Effector memory CD4-positive, alpha-beta T cell (primary cell): Measurements from ENCODE around the gene GFRA3.
A peak's percentile ranks its signal among the peaks of the same experiment; 100 is the strongest.
"Not testable (repeated sequence)": the region's sequence is repeated elsewhere in the genome, so short reads cannot be mapped to it uniquely, and the experiment has no call there.

Experiments used
- DNase-seq, 3 donors: peaks; one replicate each; pipeline ENCODE4 v3.0.0-alpha.2; 2020
- H3K27ac ChIP-seq: 2 replicates; pipeline ENCODE4 v1.7.0; 2013; ENCODE audit warnings: mild to moderate bottlenecking, low read length, moderate library complexity; ENCODE audit not compliant: insufficient read depth, poor library complexity, severe bottlenecking
- H3K27me3 ChIP-seq: replicated peaks from 2 replicates; pipeline ENCODE4 v1.7.0; 2013; ENCODE audit warnings: mild to moderate bottlenecking, low read length; ENCODE audit not compliant: insufficient read depth, control insufficient read depth, poor library complexity, severe bottlenecking
- H3K36me3 ChIP-seq: 2 replicates; pipeline ENCODE4 v1.7.0; 2013; ENCODE audit warnings: mild to moderate bottlenecking, low read length, moderate library complexity; ENCODE audit not compliant: control insufficient read depth, insufficient read depth
- H3K4me1 ChIP-seq: 2 replicates; pipeline ENCODE4 v1.7.0; 2013; ENCODE audit warnings: low read length, mild to moderate bottlenecking; ENCODE audit not compliant: control insufficient read depth, insufficient read depth, poor library complexity, severe bottlenecking
- H3K4me3 ChIP-seq: 2 replicates; pipeline ENCODE4 v1.7.0; 2013; ENCODE audit warnings: low read length, low read depth, mild to moderate bottlenecking; ENCODE audit not compliant: insufficient read depth, poor library complexity, severe bottlenecking
- H3K9me3 ChIP-seq: 2 replicates; pipeline ENCODE4 v1.7.0; 2013; ENCODE audit warnings: mild to moderate bottlenecking, low read length, moderate library complexity; ENCODE audit not compliant: control insufficient read depth
- total RNA-seq, 3 donors: gene quantifications; one replicate each; lab custom pipeline; 2026; lab: John Stamatoyannopoulos, UW

GFRA3 gene, protein sequence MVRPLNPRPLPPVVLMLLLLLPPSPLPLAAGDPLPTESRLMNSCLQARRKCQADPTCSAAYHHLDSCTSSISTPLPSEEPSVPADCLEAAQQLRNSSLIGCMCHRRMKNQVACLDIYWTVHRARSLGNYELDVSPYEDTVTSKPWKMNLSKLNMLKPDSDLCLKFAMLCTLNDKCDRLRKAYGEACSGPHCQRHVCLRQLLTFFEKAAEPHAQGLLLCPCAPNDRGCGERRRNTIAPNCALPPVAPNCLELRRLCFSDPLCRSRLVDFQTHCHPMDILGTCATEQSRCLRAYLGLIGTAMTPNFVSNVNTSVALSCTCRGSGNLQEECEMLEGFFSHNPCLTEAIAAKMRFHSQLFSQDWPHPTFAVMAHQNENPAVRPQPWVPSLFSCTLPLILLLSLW
- 0 reads per million in 3 donors for total RNA-seq

DNA sequence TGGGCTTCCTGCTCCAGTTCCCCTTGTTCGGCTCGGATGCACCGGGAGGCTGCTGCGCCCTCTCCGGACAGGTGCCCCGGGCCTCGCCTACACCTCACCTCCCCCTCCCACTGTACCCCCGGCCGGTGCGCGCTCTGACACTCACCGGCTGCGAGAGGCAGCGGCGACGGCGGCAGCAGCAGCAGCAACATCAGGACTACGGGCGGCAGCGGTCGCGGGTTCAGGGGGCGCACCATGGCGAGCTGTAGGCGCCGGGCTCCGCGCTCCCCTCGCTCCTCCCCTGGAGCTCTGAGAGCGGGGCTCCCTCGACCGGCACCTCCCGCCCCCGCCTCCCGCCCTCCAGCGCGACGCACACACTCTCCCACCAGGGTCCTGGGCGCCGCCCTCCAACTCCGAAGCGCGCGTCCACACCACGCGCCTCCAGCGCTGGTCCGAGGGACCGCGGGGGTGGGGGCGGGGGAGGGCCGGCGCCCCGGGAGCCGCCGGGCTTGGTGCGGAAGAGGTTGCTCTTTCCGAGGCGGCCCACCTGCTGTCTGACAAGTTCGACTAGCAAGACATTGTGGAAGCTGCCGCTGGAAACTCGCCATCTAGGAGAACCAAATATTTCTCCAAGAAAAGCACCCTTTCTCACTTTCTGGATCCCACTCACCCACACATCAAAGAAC lies at the start of gene GFRA3:
Gene GFRA3, minus strand, starts transcription at position 433 of the 665 bp plus-strand sequence. Its CDS starts 197 bp downstream, at position 236.
- no peaks in the 10 kb centered on the region for H3K36me3 ChIP-seq
- peak within 1 kb of the TSS; percentile 32 for H3K4me3 ChIP-seq
- no peaks in the 10 kb centered on the region for H3K9me3 ChIP-seq
- no peak for DNase-seq
- H3K27me3 ChIP-seq = no peaks in the 10 kb centered on the region
- no peaks in the 10 kb centered on the region for H3K4me1 ChIP-seq
- no peak within 1 kb of the TSS for H3K27ac ChIP-seq

DNA sequence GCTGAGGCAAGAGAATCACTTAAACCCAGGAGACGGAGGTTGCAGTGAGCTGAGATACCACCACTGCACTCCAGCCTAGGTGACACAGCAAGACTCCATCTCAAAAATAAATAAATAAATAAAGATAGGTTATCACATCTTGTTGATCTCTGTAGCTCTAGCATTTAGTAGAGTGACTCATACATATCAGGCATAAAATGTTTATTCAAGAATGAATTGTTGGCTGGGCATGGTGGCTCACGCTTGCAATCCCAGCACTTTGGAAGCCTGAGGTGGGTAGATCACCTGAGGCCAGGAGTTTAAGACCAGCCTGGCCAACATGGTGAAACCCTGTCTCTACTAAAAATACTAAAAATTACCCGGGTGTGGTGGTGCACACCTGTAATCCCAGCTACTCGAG lies 43.8 kb upstream of the GFRA3 start:
- not testable (repeated sequence) for H3K4me1 ChIP-seq, H3K36me3 ChIP-seq, DNase-seq, H3K27ac ChIP-seq, H3K9me3 ChIP-seq, H3K27me3 ChIP-seq, H3K4me3 ChIP-seq

DNA sequence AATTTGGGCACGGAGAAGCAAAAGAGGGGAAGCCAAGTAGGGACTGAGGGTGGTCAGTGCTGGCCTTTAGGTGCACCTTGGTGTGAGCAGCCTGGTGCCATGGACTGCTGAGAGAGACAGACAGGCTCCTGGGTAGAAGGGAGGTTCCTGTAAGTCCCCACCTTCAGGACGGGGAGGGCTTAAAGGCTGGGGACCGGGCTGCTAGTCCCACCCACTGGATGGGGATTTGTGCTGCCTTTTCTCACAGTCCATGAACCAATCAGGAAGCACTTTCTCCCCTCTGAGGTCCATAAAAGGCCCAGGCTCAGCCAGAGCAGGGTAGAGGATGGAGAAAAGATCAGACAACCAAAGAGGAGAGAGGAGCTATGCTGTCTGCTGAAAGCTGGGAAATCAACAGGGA lies 41.9 kb upstream of the GFRA3 start:
- H3K36me3 ChIP-seq = no peaks in the 10 kb centered on the region
- no peak overlapping the region for H3K27ac ChIP-seq
- no peaks in the 10 kb centered on the region for H3K27me3 ChIP-seq
- H3K9me3 ChIP-seq = no peaks in the 10 kb centered on the region
- DNase-seq = no peak
- no peaks in the 10 kb centered on the region for H3K4me1 ChIP-seq
- H3K4me3 ChIP-seq = no peak overlapping the region

DNA sequence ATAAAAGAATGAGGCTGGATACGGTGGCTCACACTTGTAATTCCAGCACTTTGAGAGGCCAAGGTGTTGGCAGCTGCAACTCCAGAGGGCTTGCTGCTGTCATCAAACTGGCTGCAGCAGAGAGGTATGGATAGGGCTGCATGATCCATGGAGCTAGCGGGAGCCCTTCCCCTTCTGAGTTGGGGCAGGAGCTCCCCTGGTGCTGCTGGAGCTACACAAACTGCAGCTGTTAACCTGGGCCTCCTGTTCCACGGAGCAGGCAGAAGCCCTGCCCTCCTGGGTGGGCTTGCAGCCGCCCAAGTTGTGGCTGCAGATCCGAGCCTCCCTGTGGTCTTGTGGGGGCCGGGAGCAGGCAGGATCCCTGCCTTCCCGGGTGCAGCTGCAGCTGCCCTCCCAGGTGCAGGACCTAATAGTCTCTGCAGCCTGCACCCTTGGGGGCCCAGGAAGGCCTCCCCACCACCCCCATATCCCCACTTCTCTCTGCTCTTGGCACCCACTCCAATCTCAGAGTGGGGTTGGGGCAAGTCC lies 41.4 kb upstream of the GFRA3 start:
- H3K27me3 ChIP-seq = no peaks in the 10 kb centered on the region
- H3K4me3 ChIP-seq = no peak overlapping the region
- no peaks in the 10 kb centered on the region for H3K9me3 ChIP-seq
- H3K4me1 ChIP-seq = no peaks in the 10 kb centered on the region
- H3K36me3 ChIP-seq = no peaks in the 10 kb centered on the region
- no peak overlapping the region for H3K27ac ChIP-seq
- no peak for DNase-seq

DNA sequence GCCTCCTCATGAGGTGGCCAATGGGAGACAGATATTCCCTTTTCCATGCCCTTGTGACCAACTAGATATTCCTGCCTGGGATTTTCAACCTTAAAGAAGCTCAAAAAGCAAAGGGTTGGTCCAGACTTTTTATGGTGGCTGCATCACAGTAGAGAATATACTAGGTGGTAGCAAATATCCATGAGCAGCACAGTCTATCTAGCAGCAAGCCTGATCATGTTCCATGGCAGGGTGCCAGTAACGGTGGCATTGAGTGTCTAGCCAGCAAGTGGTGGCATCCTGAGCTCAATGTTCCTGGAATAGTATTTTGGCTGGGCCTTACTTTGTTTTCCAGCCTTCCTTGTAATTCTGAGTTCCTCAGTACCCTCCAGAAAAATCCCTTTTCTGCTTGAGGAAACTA lies 31.4 kb upstream of the GFRA3 start:
- no peak overlapping the region for H3K4me3 ChIP-seq
- H3K27ac ChIP-seq = no peak overlapping the region
- H3K4me1 ChIP-seq = no peaks in the 10 kb centered on the region
- DNase-seq = no peak
- no peaks in the 10 kb centered on the region for H3K27me3 ChIP-seq
- no peaks in the 10 kb centered on the region for H3K36me3 ChIP-seq
- H3K9me3 ChIP-seq = no peaks in the 10 kb centered on the region

DNA sequence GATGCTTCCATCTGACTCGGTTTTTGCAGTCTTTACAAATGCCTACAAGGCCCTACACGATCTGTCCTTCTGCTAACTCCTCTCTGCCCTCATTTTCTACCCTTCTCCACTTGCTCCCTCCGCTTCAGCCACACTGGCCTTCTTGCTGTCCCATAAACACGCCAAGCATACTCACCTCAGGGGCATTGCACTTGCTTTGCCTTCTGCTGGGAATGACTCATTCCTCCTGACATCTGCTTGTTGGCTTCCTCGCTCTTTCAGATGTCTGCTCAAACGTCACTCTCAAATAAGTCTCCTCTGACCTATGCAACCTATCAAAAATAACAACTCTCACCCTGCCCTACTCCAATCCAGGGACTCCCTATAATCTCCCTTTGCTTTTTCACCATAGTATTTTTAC lies 29.0 kb upstream of the GFRA3 start:
- Histone ChIP-seq H3K36me3 (no peaks in the 10 kb centered on the region), H3K27me3 (no peaks in the 10 kb centered on the region), H3K9me3 (no peaks in the 10 kb centered on the region), H3K4me1 (no peaks in the 10 kb centered on the region), H3K4me3 (no peak overlapping the region), H3K27ac (no peak overlapping the region)
- DNase-seq = no peak

DNA sequence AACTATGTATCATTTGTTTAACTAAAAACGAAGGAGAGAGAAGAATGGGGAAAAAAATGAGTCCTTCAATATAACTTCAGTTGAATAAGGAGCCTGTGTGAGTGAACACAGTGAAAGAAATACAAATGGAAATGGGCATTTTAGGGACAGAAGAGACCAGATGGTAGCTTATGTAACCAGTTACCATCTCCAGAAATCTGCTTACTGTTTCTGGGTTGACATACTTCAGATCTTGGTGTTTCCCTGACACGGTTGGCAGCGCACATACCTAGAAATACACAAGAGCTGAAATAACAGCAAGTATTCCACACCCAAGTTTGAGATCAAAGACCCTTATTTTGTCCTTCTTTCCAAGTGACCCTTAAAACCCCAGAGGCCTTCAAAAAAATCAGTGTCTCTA lies 14.9 kb upstream of the GFRA3 start:
- Histone ChIP-seq H3K4me3 (no peak overlapping the region), H3K27me3 (no peaks in the 10 kb centered on the region), H3K27ac (no peak overlapping the region), H3K4me1 (no peaks in the 10 kb centered on the region), H3K36me3 (no peaks in the 10 kb centered on the region), H3K9me3 (no peaks in the 10 kb centered on the region)
- DNase-seq = no peak

DNA sequence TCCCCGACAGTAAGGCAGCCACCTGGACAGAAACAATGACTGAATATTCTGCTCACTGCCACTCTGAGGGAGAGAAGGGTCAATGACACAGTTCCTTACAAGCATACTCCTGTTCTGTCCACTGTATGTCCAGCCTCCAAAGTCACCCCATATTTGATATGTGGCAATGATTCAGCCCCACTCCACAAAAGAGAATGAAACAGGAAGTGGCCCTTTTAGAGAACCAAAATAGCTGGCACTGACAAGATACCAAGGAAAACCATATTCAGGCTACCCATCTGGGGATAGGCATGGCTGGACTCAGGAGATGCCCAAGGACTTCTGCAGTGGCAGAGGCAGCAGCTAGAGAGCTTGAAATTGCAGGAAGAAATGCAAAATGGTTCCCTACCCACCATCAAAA lies 12.8 kb upstream of the GFRA3 start:
- H3K27ac ChIP-seq = no peak overlapping the region
- DNase-seq = no peak
- H3K4me1 ChIP-seq = no peaks in the 10 kb centered on the region
- no peaks in the 10 kb centered on the region for H3K36me3 ChIP-seq
- no peak overlapping the region for H3K4me3 ChIP-seq
- H3K9me3 ChIP-seq = no peaks in the 10 kb centered on the region
- H3K27me3 ChIP-seq = no peaks in the 10 kb centered on the region

DNA sequence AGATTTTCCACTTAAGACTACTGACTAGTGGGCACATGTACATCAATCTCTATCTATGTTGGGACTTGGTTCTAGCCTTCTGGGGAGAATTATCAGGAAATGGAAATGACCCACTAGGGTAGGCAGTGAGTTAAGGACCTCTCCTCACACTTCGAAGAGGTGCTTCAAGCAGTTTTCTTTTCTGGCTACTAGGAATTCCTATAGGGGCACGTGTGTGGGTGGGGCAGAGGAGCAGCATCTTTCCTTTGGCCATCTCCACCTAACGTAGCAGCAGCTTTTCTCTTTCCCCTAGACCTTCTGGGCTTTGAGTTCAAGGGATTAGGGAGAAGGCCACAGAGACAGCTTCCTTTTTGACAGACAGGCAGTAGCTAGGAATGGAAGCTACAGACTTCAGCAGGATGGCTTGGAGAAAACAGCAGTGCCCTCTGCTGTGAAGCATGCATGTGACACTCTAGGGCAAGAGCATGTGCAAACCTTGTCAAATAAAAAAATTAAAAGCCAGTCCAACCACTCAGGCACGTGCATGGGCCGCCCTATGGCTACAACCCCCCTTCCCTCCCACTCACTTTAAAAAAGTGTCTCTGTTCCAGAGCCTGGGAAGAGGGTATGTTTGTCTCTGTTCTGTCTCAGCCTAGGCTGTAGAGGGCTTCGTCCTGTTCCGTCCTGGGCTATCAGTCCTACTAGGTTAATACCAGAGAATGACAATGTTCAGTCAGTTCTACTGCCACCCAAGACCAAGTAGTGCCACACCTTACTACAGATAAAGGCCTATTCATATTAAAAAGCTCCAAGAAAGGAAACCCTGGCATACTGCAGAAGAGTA lies 8.7 kb upstream of the GFRA3 start:
- no peak overlapping the region for H3K4me3 ChIP-seq
- H3K9me3 ChIP-seq = no peaks in the 10 kb centered on the region
- no peaks in the 10 kb centered on the region for H3K36me3 ChIP-seq
- no peaks in the 10 kb centered on the region for H3K27me3 ChIP-seq
- no peaks in the 10 kb centered on the region for H3K4me1 ChIP-seq
- H3K27ac ChIP-seq = no peak overlapping the region
- no peak for DNase-seq
